ENCODE data around the gene PIP4P1. TPM values are rescaled to one million over a fixed set of nuclear protein-coding genes. Genes with fewer than 3 reads are reported as not detected.
"Not testable (repeated sequence)": the region's sequence is repeated elsewhere in the genome, so short reads cannot be mapped to it uniquely, and the experiment has no call there.

The PIP4P1 gene
- 10 to 100 TPM; 27.3 to 36.8 (median 33.0) TPM for polyA plus RNA-seq (ENCODE audit: insufficient read depth in 1 of 5, insufficient read length in 5 of 5, low replicate concordance in 1 of 5)
- long read RNA-seq, donor 1, transcript PIP4P1-201 (7 exons, 1,961 nt) = major isoform, 10 of 16 reads
- long read RNA-seq, donor 1, transcript PIP4P1-202 (7 exons, 1,696 nt) = minor isoform, 5 of 16 reads
- long read RNA-seq, donor 1, partial matches to known transcripts = 0 of 16 reads
- long read RNA-seq, donor 1, other reads (novel, unspliced or antisense) = 0 of 16 reads
- long read RNA-seq, donor 2, transcript PIP4P1-202 (7 exons, 1,696 nt) = major isoform, 5 of 239 reads
- long read RNA-seq, donor 2, partial matches to known transcripts = 74 of 239 reads
- long read RNA-seq, donor 2, other reads (novel, unspliced or antisense) = 155 of 239 reads
- long read RNA-seq, donor 3, transcript PIP4P1-202 (7 exons, 1,696 nt) = major isoform, 5 of 18 reads
- long read RNA-seq, donor 3, partial matches to known transcripts = 8 of 18 reads
- long read RNA-seq, donor 3, other reads (novel, unspliced or antisense) = 0 of 18 reads
- long read RNA-seq, donor 4, partial matches to known transcripts = 6 of 14 reads
- long read RNA-seq, donor 4, other reads (novel, unspliced or antisense) = 0 of 14 reads
- long read RNA-seq, donor 5, transcript PIP4P1-201 (7 exons, 1,961 nt) = major isoform, 9 of 891 reads
- long read RNA-seq, donor 5, partial matches to known transcripts = 600 of 891 reads
- long read RNA-seq, donor 5, other reads (novel, unspliced or antisense) = 278 of 891 reads
- long read RNA-seq, donor 6, transcript PIP4P1-201 (7 exons, 1,961 nt) = major isoform, 7 of 35 reads
- long read RNA-seq, donor 6, partial matches to known transcripts = 24 of 35 reads
- long read RNA-seq, donor 6, other reads (novel, unspliced or antisense) = 0 of 35 reads
- long read RNA-seq, donor 7, transcript PIP4P1-201 (7 exons, 1,961 nt) = major isoform, 5 of 44 reads
- long read RNA-seq, donor 7, partial matches to known transcripts = 35 of 44 reads
- long read RNA-seq, donor 7, other reads (novel, unspliced or antisense) = 0 of 44 reads
- long read RNA-seq, donor 8, partial matches to known transcripts = 0 of 8 reads
- long read RNA-seq, donor 8, other reads (novel, unspliced or antisense) = 0 of 8 reads

- peak; percentile 98 to 99 for DNase-seq
Observed at GRCh38 chr14:20461225-20462141, at the start of gene PIP4P1. TSS of gene PIP4P1 (minus strand) at chr14:20461434. CDS start at chr14:20461325, 109 bp downstream.

- DNase-seq = no peak
Observed at GRCh38 chr14:20508367-20508766, 47.1 kb upstream of the PIP4P1 start.

- DNase-seq = not testable (repeated sequence)
Observed at GRCh38 chr14:20507537-20507936, 46.3 kb upstream of the PIP4P1 start.

GRCh38 chr14:20506752-20507151 is 45.5 kb upstream of the PIP4P1 start:
- not testable (repeated sequence) for DNase-seq

- not testable (repeated sequence) for DNase-seq
Observed at GRCh38 chr14:20506276-20506675, 45.0 kb upstream of the PIP4P1 start.

GRCh38 chr14:20503898-20504297 is 42.7 kb upstream of the PIP4P1 start:
- no peak for DNase-seq

- DNase-seq = no peak
Observed at GRCh38 chr14:20501346-20501745, 40.1 kb upstream of the PIP4P1 start.

- no peak for DNase-seq
Observed at GRCh38 chr14:20499881-20500280, 38.6 kb upstream of the PIP4P1 start.

GRCh38 chr14:20499108-20499507 is 37.9 kb upstream of the PIP4P1 start:
- no peak for DNase-seq

- no peak for DNase-seq
Observed at GRCh38 chr14:20498622-20499021, 37.4 kb upstream of the PIP4P1 start.

- no peak for DNase-seq
Observed at GRCh38 chr14:20494935-20495766, 33.9 kb upstream of the PIP4P1 start.

GRCh38 chr14:20493634-20494033 is 32.4 kb upstream of the PIP4P1 start:
- no peak for DNase-seq

GRCh38 chr14:20492486-20492885 is 31.3 kb upstream of the PIP4P1 start:
- DNase-seq = no peak

GRCh38 chr14:20490563-20490962 is 29.3 kb upstream of the PIP4P1 start:
- DNase-seq = no peak

- DNase-seq = no peak
Observed at GRCh38 chr14:20489093-20489994, 28.1 kb upstream of the PIP4P1 start.

- DNase-seq = no peak
Observed at GRCh38 chr14:20487396-20487725, 26.1 kb upstream of the PIP4P1 start.

GRCh38 chr14:20486684-20487395 is 25.6 kb upstream of the PIP4P1 start:
- no peak for DNase-seq

- DNase-seq = no peak
Observed at GRCh38 chr14:20485900-20486299, 24.7 kb upstream of the PIP4P1 start.

Measured in right lung (tissue), 10 donors.